H1 (cell line): Measurements from ENCODE around the gene ARHGAP22. TPM values are rescaled to one million over a fixed set of nuclear protein-coding genes. Genes with fewer than 3 reads are reported as not detected.

Experiments
- CTCF ChIA-PET: fragments of 300-600 bp; sonication (Branson Sonifier 250); formaldehyde crosslinking; loops from one replicate; lab custom pipeline; 2021; ENCODE audit not compliant: partially characterized antibody; lab: Charles Lee
- POLR2A ChIA-PET: fragments of 300-600 bp; sonication (Branson Sonifier 250); formaldehyde crosslinking; loops from one replicate; lab custom pipeline; 2021; ENCODE audit warnings: inconsistent platforms; ENCODE audit not compliant: partially characterized antibody; lab: Charles Lee
- DNase-seq, 2 experiments: peaks; one replicate each; pipeline versions ENCODE4 v3.0.0 to v3.0.0-alpha.2; 2010 to 2022; ENCODE audit warnings: low spot score in 2 of 2, low read depth in 1 of 2, mixed read lengths in 1 of 2
- FAIRE-seq: peaks from 2 replicates; lab custom pipeline; 2011; peaks lifted over from hg19 to GRCh38; lab: Jason Lieb, UNC
- H2AFZ ChIP-seq: 2 replicates; pipeline ENCODE4 v1.8.1; 2012; ENCODE audit warnings: low read length, inconsistent platforms
- H2AK5ac ChIP-seq: 2 replicates; pipeline ENCODE4 v1.6.1; 2013; ENCODE audit warnings: low read depth, low read length
- H2BK120ac ChIP-seq: replicated peaks from 2 replicates; pipeline ENCODE3; 2013; ENCODE audit warnings: low read depth, low read length, inconsistent platforms
- H2BK12ac ChIP-seq: 2 replicates; pipeline ENCODE4 v1.6.1; 2013; ENCODE audit warnings: low read depth, low read length
- H2BK15ac ChIP-seq: 2 replicates; pipeline ENCODE4 v1.6.1; 2013; ENCODE audit warnings: low read length
- H2BK20ac ChIP-seq: 2 replicates; pipeline ENCODE4 v1.6.1; 2013; ENCODE audit warnings: low read length
- H2BK5ac ChIP-seq: 2 replicates; pipeline ENCODE4 v1.6.1; 2013; ENCODE audit warnings: low read depth, low read length
- H3K14ac ChIP-seq: 2 replicates; pipeline ENCODE4 v1.6.1; 2013; ENCODE audit warnings: inconsistent platforms; ENCODE audit not compliant: insufficient read length
- H3K18ac ChIP-seq: 2 replicates; pipeline ENCODE4 v1.6.1; 2013; ENCODE audit warnings: low read length; ENCODE audit errors: extremely low read depth
- H3K23ac ChIP-seq: 2 replicates; pipeline ENCODE4 v1.6.1; 2013; ENCODE audit warnings: inconsistent platforms; ENCODE audit not compliant: insufficient read length
- H3K23me2 ChIP-seq: 2 replicates; pipeline ENCODE4 v1.6.1; 2013; ENCODE audit warnings: low read depth, low read length
- H3K27ac ChIP-seq: 2 replicates; pipeline ENCODE4 v1.6.1; 2011; ENCODE audit warnings: low read depth, low read length, inconsistent platforms
- H3K27me3 ChIP-seq, 4 experiments: replicated peaks in 1 of 4; 1 replicate in 1 of 4; 2 replicates in 3 of 4; pipeline versions ENCODE4 v1.6.1 to v1.8.1; 2011 to 2013; ENCODE audit warnings: low read length in 3 of 4, mild to moderate bottlenecking in 3 of 4, inconsistent platforms in 2 of 4, mixed read lengths in 2 of 4, moderate library complexity in 1 of 4; ENCODE audit not compliant: control insufficient read depth in 3 of 4, insufficient read depth in 3 of 4; ENCODE audit errors: extremely low read depth in 1 of 4
- H3K36me3 ChIP-seq, 4 experiments: 2 replicates each; pipeline versions ENCODE4 v1.6.1 to v1.8.1; 2011 to 2013; ENCODE audit warnings: mild to moderate bottlenecking in 4 of 4, low read length in 3 of 4, moderate library complexity in 2 of 4, control low read depth in 1 of 4, inconsistent platforms in 1 of 4; ENCODE audit not compliant: insufficient read depth in 4 of 4, control insufficient read depth in 2 of 4
- H3K4ac ChIP-seq: replicated peaks from 2 replicates; pipeline ENCODE3; 2013; ENCODE audit warnings: low read length, low read depth, mixed read lengths, inconsistent platforms; ENCODE audit not compliant: insufficient read length
- H3K4me1 ChIP-seq, 4 experiments: replicated peaks in 1 of 4; 1 replicate in 1 of 4; 2 replicates in 3 of 4; pipeline versions ENCODE4 v1.6.1 to v1.8.1; 2011 to 2013; ENCODE audit warnings: low read length in 3 of 4, inconsistent platforms in 2 of 4, mixed read lengths in 1 of 4; ENCODE audit not compliant: insufficient read depth in 4 of 4, control insufficient read depth in 3 of 4
- H3K4me2 ChIP-seq, 2 experiments: 2 replicates each; pipeline versions ENCODE4 v1.6.1 to v1.8.1; 2011 to 2013; ENCODE audit warnings: low read depth in 2 of 2, low read length in 2 of 2, control low read depth in 1 of 2, inconsistent platforms in 1 of 2, mild to moderate bottlenecking in 1 of 2; ENCODE audit not compliant: insufficient read depth in 1 of 2
- H3K4me3 ChIP-seq, 4 experiments: fragments of 200-600, 300-600 bp in 1 of 4; sonication (generic), shearing (Covaris generic), sonication (Bioruptor Twin) in 1 of 4; 2 replicates each; pipeline versions ENCODE4 v1.5.1 to v1.8.1; 2011 to 2016; ENCODE audit warnings: low read length in 4 of 4, low read depth in 3 of 4, control low read depth in 2 of 4, inconsistent platforms in 2 of 4, mild to moderate bottlenecking in 2 of 4, mixed read lengths in 1 of 4, moderate library complexity in 1 of 4; ENCODE audit not compliant: insufficient read depth in 2 of 4; ENCODE audit errors: extremely low read depth in 1 of 4
- H3K56ac ChIP-seq: replicated peaks from 2 replicates; pipeline ENCODE3; 2013; ENCODE audit warnings: low read depth, mild to moderate bottlenecking, mixed read lengths, low read length, inconsistent platforms; ENCODE audit not compliant: insufficient read length
- H3K79me1 ChIP-seq: 2 replicates; pipeline ENCODE4 v1.6.1; 2013; ENCODE audit warnings: low read depth, low read length, control low read depth
- H3K79me2 ChIP-seq, 2 experiments: 2 replicates each; pipeline versions ENCODE4 v1.6.1 to v1.8.1; 2012 to 2013; ENCODE audit warnings: low read length in 2 of 2, mild to moderate bottlenecking in 2 of 2, inconsistent platforms in 1 of 2; ENCODE audit not compliant: insufficient read depth in 2 of 2, control insufficient read depth in 1 of 2
- H3K9ac ChIP-seq, 4 experiments: replicated peaks in 1 of 4; 1 replicate in 1 of 4; 2 replicates in 3 of 4; pipeline versions ENCODE4 v1.6.1 to v1.8.1; 2011 to 2013; ENCODE audit warnings: low read depth in 3 of 4, low read length in 3 of 4, control low read depth in 2 of 4, mild to moderate bottlenecking in 2 of 4, moderate library complexity in 2 of 4, inconsistent platforms in 1 of 4; ENCODE audit errors: extremely low read depth in 1 of 4
- H3K9me3 ChIP-seq, 2 experiments: 2 replicates each; pipeline versions ENCODE4 v1.6.1 to v1.8.1; 2012 to 2013; ENCODE audit warnings: mild to moderate bottlenecking in 2 of 2, moderate library complexity in 2 of 2, control low read depth in 1 of 2, inconsistent platforms in 1 of 2, low read depth in 1 of 2, low read length in 1 of 2, mixed read lengths in 1 of 2; ENCODE audit not compliant: insufficient read depth in 2 of 2
- H4K20me1 ChIP-seq, 2 experiments: replicated peaks in 1 of 2; 2 replicates each; pipeline versions ENCODE3 to v1.8.1; 2011 to 2013; ENCODE audit warnings: inconsistent platforms in 2 of 2, low read length in 2 of 2, mild to moderate bottlenecking in 1 of 2; ENCODE audit not compliant: insufficient read depth in 2 of 2, control insufficient read depth in 1 of 2
- H4K5ac ChIP-seq: 2 replicates; pipeline ENCODE4 v1.6.1; 2013; ENCODE audit warnings: low read length, low read depth, mixed read lengths, inconsistent platforms; ENCODE audit not compliant: insufficient read length
- H4K8ac ChIP-seq: 2 replicates; pipeline ENCODE4 v1.8.0; 2013; ENCODE audit warnings: mild to moderate bottlenecking, moderate library complexity, low read length, inconsistent platforms; ENCODE audit not compliant: insufficient read depth; ENCODE audit errors: extremely low read depth
- H4K91ac ChIP-seq: replicated peaks from 2 replicates; pipeline ENCODE3; 2013; ENCODE audit warnings: low read length, mixed read lengths, inconsistent platforms; ENCODE audit not compliant: insufficient read length
- ATF3 ChIP-seq: IDR thresholded peaks from 2 replicates; pipeline ENCODE4 v1.6.1; 2011; ENCODE audit warnings: low read depth, mild to moderate bottlenecking, low read length; ENCODE audit not compliant: insufficient read depth
- CHD1 ChIP-seq: IDR thresholded peaks from 2 replicates; pipeline ENCODE4 v1.6.1; 2012; ENCODE audit warnings: low read depth, low read length, improper control_type of control experiment
- CHD2 ChIP-seq: IDR thresholded peaks from 2 replicates; pipeline ENCODE4 v1.6.1; 2012; ENCODE audit warnings: low read length, improper control_type of control experiment
- CTBP2 ChIP-seq: IDR thresholded peaks from 2 replicates; pipeline ENCODE4 v1.7.0; 2011; ENCODE audit warnings: borderline replicate concordance, mild to moderate bottlenecking, moderate library complexity, mixed read lengths, low read length; ENCODE audit not compliant: insufficient read depth, insufficient read length
- KDM1A ChIP-seq: fragments of 200-600, 300-600 bp; sonication (generic); IDR thresholded peaks from 2 replicates; pipeline ENCODE4 v1.7.1; 2016; ENCODE audit warnings: mild to moderate bottlenecking, low read length, borderline replicate concordance
- KDM4A ChIP-seq: IDR thresholded peaks from one replicate; pipeline ENCODE4 v1.7.1; 2012; ENCODE audit warnings: low read depth, mild to moderate bottlenecking, moderate library complexity, low read length, inconsistent platforms; ENCODE audit not compliant: severe bottlenecking
- KDM5A ChIP-seq: fragments of 200-600 bp; IDR thresholded peaks from 2 replicates; pipeline ENCODE4 v1.7.1; 2012; ENCODE audit warnings: mild to moderate bottlenecking, low read length, inconsistent platforms, mixed read lengths
- POLR2AphosphoS5 ChIP-seq: IDR thresholded peaks from 2 replicates; pipeline ENCODE4 v1.6.1; 2011; ENCODE audit warnings: low read depth, low read length
- SIN3A ChIP-seq, 2 experiments: IDR thresholded peaks in 1 of 2; conservative IDR thresholded peaks in 1 of 2; 2 replicates each; pipeline ENCODE4 v1.6.1; 2011 to 2012; ENCODE audit warnings: low read length in 2 of 2, improper control_type of control experiment in 1 of 2, low read depth in 1 of 2, mild to moderate bottlenecking in 1 of 2
- TAF1 ChIP-seq: IDR thresholded peaks from 2 replicates; pipeline ENCODE4 v1.6.1; 2011; ENCODE audit warnings: mild to moderate bottlenecking, low read depth, low read length
- WGBS, 2 experiments: shearing (Covaris generic) in 1 of 2; methylation state at CpG; one replicate each; pipeline versions ENCODE4 v1.1.6 to v1.1.7; 2013 to 2015; ENCODE audit warnings: low lambda C conversion rate in 2 of 2, mixed read lengths in 2 of 2, inconsistent platforms in 1 of 2, low coverage in 1 of 2, missing lambda C conversion rate in 1 of 2; ENCODE audit not compliant: insufficient replicate concordance in 2 of 2, insufficient coverage in 1 of 2, insufficient read length in 1 of 2; ENCODE audit errors: extremely low coverage in 1 of 2, missing lambda C conversion rate in 1 of 2; 5-methylcytosine and 5-hydroxymethylcytosine counted together
- polyA plus RNA-seq, 7 experiments: library from polyadenylated mRNA; depleted of rRNA in 3 of 7; stranded (reverse) in 5 of 7; unstranded in 2 of 7; fragments of >200 nt in 5 of 7; fragments of 200-250 nt in 2 of 7; gene quantifications; 1 replicate in 5 of 7; 2 replicates in 1 of 7; 4 replicates in 1 of 7; pipeline versions ENCODE4 v1.2.1 to v1.2.3, GENCODE V29; 2011 to 2013; ENCODE audit warnings: missing spikeins in 2 of 7, mixed read lengths in 2 of 7
- total RNA-seq: library from RNA; stranded (reverse); fragmentation: NEBNext Ultra II Directional; extraction: Animal tissue kit (Norgen Biotek cat#: 25700); gene quantifications from 2 replicates; pipeline ENCODE4 v1.2.1, GENCODE V29; 2021

Gene ARHGAP22
- total and polyA plus RNA-seq, 2 of the 8 experiments (the other 6 are each of a cell fraction or from before 2014, with no cell fraction given), result 3.6 to 11.2 TPM

- ChIA-PET CTCF (interaction anchor here (12.0 kb wide), 1 partner anchor 20 kb away, joined by 87 read pairs; no protein-coding TSS in a partner anchor), POLR2A (no interaction called here)
- WGBS, 2 experiments, result 64% methylated on average over 3 of the region's 3 CpGs; no CpG with 5 or more reads in 1 of the 2 experiments
- no peaks in the 10 kb centered on the region for H3K9me3 ChIP-seq
- H4K8ac ChIP-seq, result no peak overlapping the region
- no peaks in the 10 kb centered on the region for H3K27me3 ChIP-seq
- no peak overlapping the region for H2BK120ac ChIP-seq
- no peak overlapping the region for H2BK5ac ChIP-seq
- no peak overlapping the region for H3K9ac ChIP-seq
- H3K27ac ChIP-seq, result no peak overlapping the region
- no peaks in the 10 kb centered on the region for H3K36me3 ChIP-seq
- H3K56ac ChIP-seq, result no peak overlapping the region
- H2BK12ac ChIP-seq, result no peak overlapping the region
- no peak overlapping the region for H3K4me2 ChIP-seq
- no peak overlapping the region for H3K4ac ChIP-seq
- no peak overlapping the region for H3K14ac ChIP-seq
- H3K23me2 ChIP-seq, result no peaks in the 10 kb centered on the region
- TF ChIP-seq CHD1 (no peak), CTBP2 (no peak), SIN3A (conservative IDR thresholded peaks at IDR 0.05 in 1 of 2, IDR thresholded peaks at IDR 0.05 in 1 of 2; ENCODE audit: low read depth in 1 of 2, low read length in 2 of 2) (no peak), TAF1 (no peak), KDM5A (no peak), KDM1A (no peak), KDM4A (no peak), CHD2 (no peak), POLR2AphosphoS5 (no peak), ATF3 (no peak)
- H3K23ac ChIP-seq, result no peak overlapping the region
- H2BK15ac ChIP-seq, result no peak overlapping the region
- H2BK20ac ChIP-seq, result no peak overlapping the region
- H4K20me1 ChIP-seq, result no peaks in the 10 kb centered on the region
- no peaks in the 10 kb centered on the region for H3K79me1 ChIP-seq
- no peak overlapping the region for H3K18ac ChIP-seq
- no peak overlapping the region for H4K5ac ChIP-seq
- H2AFZ ChIP-seq, result no peak overlapping the region
- no peak overlapping the region for H3K4me3 ChIP-seq
- no peak for FAIRE-seq
- H4K91ac ChIP-seq, result no peak overlapping the region
- no peak for DNase-seq
- no peak overlapping the region for H2AK5ac ChIP-seq
- peaks cover 0 to 4% (median under 1%) of the 10 kb centered on the region in 4 experiments; a peak in 3 of 7 replicates for H3K4me1 ChIP-seq
- no peaks in the 10 kb centered on the region for H3K79me2 ChIP-seq
Measured at GRCh38 chr10:48484911-48485310, 120.0 kb downstream of the ARHGAP22 start.
